ENCODE measurements around the gene SLC9B2.

DNA sequence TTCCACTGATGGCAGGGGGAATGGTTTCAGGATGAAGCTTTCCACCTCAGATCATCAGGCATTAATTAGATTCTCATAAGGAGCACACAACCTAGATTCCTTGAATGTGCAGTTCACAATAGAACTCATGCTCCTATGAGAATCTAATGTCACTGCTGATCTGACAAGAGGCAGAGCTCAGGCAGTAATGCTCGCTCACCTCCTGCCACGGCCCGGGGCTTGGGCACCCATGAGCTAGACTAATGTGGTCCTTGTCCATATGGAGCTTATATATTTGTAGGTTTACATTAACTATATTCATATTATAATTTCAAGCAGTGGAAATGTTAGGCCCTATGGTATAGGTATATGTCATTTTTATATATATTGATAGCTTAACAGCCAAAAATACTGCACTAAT, 24.4 kb downstream of the SLC9B2 start:
- TF ChIP-seq, protein P1, sequence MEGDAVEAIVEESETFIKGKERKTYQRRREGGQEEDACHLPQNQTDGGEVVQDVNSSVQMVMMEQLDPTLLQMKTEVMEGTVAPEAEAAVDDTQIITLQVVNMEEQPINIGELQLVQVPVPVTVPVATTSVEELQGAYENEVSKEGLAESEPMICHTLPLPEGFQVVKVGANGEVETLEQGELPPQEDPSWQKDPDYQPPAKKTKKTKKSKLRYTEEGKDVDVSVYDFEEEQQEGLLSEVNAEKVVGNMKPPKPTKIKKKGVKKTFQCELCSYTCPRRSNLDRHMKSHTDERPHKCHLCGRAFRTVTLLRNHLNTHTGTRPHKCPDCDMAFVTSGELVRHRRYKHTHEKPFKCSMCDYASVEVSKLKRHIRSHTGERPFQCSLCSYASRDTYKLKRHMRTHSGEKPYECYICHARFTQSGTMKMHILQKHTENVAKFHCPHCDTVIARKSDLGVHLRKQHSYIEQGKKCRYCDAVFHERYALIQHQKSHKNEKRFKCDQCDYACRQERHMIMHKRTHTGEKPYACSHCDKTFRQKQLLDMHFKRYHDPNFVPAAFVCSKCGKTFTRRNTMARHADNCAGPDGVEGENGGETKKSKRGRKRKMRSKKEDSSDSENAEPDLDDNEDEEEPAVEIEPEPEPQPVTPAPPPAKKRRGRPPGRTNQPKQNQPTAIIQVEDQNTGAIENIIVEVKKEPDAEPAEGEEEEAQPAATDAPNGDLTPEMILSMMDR (conservative IDR thresholded peaks at IDR 0.05; ENCODE audit: low read length), result no peak
- TF ChIP-seq EZH2phosphoT487 (IDR thresholded peaks at IDR 0.05; ENCODE audit: borderline replicate concordance, low read depth, low read length), result no peak

Data from OCI-LY7 (cell line).